ENCODE data around the gene ESRRB.

GRCh38 chr14:76430475-76430980 is 54.6 kb downstream of the ESRRB start:
- no peak for TF ChIP-seq POLR2A (IDR thresholded peaks at IDR 0.05)
- no peak for TF ChIP-seq CTCF (IDR thresholded peaks at IDR 0.05)
- no peak for TF ChIP-seq POLR2AphosphoS5 (IDR thresholded peaks at IDR 0.05)
